Dermis microvascular lymphatic vessel endothelial cell (primary cell): ENCODE measurements around the gene C5. TPM values are rescaled to one million over a fixed set of nuclear protein-coding genes. Genes with fewer than 3 reads are reported as not detected.
"Not testable (repeated sequence)": the region's sequence is repeated elsewhere in the genome, so short reads cannot be mapped to it uniquely, and the experiment has no call there.

ENCODE experiments used
- DNase-seq, 2 donors: peaks; one replicate each; pipeline versions ENCODE4 v3.0.0 to v3.0.0-alpha.2; 2010; ENCODE audit warnings: low read depth in 2 of 2
- total RNA-seq: library from RNA; depleted of rRNA; stranded (reverse); fragments of >200 nt; gene quantifications from 2 replicates; pipeline ENCODE4 v1.2.1, GENCODE V29; 2014

The C5 gene
- total RNA-seq, 1 donor from 2014 or later: 1.5 TPM

DNA sequence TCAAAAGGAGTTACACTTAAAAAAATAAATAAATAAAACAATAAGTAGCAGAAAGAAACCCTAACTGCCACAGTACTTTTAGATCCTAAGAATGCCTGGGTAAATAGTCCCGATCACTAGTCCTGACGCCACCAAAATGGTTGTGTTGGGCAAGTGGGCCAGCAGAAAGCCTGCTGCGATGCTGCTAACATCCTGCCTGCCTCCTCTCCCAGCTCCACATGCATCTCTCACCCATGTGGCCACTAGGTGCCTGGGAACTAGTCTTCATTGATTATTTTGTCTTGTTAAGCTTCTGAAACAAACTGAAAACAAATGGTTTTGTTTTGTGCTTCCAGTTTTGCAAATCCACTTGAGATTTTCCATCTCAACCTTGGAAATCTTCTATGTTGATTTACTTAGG, 69.1 kb downstream of the C5 start:
- no peak for DNase-seq

DNA sequence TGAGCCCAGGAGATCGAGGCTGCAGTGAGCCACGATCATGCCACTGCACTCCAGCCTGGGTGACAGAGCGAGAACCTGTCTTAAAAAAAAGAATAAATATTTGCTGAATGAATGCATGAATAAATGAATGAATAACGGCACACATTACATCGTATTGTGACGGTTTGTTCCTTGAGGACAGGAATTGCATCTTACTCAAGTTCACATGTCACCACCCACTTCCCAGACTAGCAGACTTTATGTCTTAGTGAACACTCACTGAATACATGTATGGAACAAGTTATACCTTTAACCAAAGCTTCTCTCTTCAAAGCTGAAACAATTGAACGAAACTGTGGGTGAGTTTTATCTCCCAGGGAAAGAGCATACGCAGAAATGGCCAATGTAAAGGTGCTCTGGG, 70.3 kb downstream of the C5 start:
- DNase-seq: no peak

DNA sequence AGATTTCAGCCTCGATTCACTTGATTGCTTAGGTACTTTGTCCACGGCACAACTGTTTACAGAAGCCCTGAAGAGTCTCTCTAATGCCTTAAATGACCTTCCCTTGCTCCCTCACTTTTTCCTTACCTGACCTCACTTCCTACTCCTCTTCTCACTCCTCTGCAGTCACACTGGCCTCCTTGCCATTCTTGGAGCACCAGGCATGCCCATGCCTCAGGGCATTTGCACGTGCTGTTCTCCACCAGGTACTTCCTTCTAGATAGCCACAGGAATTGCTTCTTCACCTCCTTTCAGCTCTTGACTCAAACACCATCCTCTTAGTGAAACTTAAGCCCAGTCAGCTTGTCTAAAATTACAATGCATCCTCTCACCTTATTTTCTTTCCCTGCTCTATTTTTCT, 71.1 kb downstream of the C5 start:
- DNase-seq: no peak

DNA sequence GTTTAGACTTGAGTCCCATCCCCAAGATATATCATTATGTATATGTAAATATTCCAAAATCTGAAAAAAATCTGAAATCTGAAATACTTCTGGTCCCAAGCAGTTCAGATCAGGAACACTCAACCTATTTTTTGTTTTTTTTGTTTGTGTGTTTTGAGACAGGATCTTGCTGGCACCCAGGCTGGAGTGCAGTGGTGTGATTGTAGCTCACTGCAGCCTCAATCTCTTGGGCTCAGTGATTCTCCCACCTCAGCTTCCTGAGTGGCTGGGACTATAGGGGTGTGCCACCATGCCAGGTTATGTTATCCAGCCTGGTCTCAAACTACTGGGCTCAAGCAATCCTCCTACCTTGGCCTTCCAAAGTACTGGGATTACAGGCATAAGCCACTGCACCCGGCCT, 72.8 kb downstream of the C5 start:
- no peak for DNase-seq

DNA sequence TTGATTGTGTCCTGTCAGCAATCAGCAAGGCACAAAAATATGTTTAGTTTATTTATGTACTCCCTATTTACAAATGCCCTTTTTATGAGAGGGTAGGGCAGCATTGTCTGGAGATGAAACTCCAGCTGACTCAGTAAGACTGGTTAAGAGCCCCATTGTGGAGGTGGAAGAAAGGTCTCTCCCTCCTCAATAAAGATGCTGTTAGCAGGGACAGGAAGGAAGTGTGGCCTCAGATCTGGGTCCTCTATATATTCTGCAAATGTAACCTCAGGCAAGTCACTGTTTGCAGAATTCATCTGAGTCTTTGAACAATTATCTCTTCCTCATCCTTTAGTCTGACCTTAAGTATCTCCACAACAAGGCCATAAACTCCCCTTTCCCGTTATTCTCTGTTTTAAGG, 75.2 kb downstream of the C5 start:
- no peak for DNase-seq

DNA sequence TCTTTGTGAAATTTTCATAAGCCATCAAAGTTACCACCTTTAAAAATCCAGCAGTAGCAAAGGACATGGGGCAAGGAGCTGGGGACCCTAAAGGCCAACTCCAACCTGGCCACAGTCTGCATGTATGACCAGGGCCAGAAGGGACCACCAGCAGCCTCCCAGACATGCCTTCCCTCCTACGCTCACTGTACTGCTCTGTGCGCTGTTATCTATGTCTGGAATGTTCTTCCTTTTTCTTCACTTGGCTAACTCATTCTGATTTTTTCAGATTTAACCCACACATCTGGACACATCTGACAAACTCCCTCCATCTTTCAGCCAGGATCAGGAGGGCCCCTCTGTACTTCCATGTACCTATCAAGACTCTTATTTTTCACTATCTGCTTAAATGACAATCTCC, 75.9 kb downstream of the C5 start:
- DNase-seq: no peak

DNA sequence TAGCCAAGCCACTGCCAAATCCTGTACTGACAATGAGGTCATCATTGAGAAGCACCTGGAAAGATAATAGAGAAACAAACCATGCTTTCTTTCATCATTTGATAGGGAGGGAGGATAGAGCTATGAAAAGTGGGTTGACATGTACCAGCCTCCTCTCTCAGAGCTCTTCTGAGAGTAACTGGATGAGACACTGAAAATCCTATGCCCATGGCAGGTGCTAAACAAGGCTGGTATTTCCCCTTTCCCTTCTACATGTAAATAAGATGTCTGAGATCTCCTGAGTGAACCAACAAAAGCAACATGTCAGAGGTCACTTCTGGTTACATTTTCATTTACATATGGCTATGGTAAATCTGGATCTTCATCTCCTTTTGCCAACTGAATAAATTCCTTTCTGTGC, 78.1 kb downstream of the C5 start:
- DNase-seq: no peak

DNA sequence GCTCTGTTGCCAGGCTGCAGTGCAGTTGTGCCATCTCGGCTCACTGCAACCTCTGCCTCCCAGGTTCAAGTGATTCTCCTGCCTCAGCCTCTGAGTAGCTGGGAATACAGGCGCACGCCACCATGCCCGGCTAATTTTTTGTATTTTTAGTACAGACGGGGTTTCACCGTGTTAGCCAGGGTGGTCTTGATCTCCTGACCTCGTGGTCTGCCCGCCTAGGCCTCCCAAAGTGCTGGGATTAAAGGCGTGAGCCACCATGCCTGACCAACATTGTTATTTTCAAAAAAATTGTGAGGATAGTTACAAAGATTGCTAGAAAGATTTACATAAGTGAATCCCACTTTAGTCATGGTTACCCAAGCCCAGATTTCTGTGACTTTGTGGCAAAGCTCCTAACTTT, 78.6 kb downstream of the C5 start:
- DNase-seq: not testable (repeated sequence)

DNA sequence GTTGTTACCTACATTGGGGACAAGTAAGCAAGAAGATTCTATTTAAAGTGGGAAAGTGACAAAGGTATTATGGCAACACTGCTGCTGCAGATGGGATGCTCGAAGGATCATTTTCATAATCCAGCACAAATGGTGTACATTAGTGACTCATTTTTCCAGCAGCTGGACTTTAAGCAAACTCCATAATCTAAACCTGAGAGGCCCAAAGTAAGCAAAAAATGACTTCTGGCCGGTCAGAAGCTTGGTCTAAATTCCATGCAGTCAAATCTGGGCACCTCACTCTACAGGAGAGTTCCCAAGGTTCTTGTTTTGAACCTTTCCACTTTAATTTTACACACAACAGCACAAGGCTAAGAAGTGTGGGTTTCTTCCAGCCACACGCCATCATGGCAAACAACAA, 79.8 kb downstream of the C5 start:
- no peak for DNase-seq

DNA sequence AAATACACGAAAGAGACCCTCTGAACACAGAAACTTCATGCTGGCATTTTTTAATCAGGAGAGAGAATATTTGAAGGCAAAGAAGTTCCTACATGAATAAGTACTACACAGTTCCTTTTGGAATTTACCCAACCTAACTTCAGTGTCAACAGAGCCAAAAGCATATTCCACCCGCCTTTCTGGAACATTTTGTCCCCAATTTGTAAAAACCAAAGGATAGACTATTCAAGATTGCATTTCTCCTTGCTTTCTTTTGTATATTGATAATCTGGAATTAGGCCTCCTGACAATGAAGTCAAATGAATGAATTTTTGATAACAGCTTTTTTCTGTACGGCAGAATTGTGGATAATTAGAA, 84.1 kb downstream of the C5 start:
- DNase-seq: no peak

DNA sequence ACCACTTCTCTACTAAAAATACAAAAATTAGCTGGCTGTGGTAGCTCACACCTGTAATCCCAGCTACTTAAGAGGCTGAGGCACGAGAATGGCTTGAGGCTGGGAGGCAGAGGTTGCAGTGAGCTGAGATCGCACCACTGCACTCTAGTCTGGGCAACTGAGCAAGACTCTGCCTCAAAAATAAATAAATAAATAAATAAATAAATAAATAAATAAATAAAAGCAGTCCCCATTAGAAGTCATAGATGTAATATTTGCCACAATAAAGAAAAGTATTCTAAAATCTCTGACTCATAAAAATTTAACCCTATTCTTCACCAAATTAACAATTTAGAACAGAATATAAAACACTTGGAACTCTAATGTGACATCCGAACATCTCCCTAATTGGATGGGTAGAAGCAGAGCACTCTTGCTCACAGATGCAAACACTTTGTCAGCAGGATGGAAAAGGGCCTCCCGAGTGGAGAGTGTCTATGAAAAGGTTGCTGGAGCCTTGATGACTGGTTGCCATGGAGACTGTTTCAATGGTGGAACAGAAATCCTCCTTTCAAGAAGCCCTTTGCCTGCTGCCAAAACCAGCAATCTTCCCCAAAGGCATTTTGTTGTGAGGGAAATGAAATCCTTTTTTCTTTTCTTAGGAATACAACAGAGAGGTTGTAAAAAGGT, 84.6 kb downstream of the C5 start:
- no peak for DNase-seq

DNA sequence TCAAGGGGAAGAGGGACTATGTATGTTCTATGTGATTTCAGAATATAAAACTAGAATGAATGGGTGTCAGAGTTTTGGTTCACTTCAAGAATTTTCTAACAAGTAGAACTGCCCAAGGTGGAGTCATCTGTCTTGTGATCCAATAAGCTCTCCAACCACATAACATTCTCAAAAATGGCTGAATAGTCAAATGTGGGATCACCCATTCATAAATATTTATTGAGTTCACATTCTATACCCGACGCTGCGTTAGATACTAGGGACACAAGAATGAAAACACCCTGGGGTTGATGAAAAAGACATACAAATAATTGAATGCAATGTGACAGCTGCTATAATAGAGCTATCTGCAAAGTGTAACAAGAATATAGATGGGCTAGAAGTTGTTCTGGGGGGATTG, 88.1 kb downstream of the C5 start:
- DNase-seq: no peak

DNA sequence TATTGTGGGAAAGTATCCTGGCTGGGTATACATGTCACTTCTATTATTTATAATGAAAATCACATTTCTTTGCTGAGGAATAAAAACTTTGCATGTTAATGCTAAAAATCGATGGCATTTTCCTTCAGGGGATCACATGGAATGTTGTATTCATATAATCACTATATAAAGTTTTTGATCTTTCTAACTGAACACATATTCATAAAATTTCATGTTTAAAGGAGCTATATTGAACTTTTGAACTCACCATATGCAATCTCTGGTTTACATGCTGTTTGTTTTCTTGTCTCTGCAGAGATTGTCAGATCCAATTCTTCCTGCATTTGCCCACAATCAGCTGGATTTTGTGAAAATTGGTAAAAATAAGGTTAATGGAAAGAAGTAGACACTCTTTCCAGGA, 90.1 kb downstream of the C5 start:
- DNase-seq: no peak

DNA sequence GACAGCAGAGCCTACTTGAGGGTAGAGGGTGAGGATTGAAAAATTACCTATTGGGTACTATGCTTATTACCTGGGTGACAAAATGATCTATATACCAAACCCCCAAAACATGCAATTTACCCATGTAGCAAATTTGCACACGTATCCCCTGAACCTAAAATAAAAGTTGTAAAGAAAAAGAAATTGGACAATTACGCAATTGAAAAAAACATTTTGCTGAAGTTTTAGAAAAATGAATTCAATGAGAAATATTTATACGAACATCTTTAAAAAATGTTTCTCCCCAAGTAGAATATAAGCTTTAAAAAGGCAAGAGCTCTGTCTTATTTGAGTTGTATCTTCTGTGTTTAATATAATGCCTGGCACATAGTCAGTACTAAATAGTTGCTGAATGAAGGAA, 93.2 kb downstream of the C5 start:
- DNase-seq: no peak

DNA sequence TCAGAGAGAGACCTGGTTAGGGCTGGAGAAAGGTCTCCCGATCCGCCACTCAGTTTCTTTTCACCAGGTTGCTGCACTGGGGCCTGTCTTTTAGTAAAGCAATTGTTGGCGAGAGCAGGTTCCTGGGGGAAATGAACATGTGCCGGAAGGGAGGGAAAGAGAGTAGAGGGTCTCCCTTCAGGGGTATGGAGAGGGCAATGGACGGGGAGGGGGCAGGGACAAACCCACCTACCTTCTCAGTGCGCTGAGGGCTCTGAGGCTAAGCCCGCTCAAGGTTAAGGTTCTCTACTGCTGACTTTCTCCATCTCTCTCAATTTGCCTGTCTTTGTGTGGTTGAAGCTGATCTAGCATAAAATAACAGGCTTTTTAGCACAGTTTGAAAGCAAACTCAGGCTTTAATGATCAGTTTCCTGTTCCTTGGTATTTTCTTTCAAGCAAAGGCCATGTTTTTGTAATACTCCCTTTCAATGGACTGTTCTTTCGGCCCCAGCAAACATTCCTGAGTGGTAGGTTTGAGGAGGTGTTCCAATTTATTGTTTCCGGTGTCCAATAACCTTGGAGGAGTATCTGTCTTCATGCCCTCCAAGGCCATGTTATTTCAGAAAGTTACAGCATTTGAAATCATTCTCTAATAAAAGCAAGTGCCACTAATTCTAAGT, 98.0 kb downstream of the C5 start:
- peak in 1 of 2 donors; percentile 20 for DNase-seq

DNA sequence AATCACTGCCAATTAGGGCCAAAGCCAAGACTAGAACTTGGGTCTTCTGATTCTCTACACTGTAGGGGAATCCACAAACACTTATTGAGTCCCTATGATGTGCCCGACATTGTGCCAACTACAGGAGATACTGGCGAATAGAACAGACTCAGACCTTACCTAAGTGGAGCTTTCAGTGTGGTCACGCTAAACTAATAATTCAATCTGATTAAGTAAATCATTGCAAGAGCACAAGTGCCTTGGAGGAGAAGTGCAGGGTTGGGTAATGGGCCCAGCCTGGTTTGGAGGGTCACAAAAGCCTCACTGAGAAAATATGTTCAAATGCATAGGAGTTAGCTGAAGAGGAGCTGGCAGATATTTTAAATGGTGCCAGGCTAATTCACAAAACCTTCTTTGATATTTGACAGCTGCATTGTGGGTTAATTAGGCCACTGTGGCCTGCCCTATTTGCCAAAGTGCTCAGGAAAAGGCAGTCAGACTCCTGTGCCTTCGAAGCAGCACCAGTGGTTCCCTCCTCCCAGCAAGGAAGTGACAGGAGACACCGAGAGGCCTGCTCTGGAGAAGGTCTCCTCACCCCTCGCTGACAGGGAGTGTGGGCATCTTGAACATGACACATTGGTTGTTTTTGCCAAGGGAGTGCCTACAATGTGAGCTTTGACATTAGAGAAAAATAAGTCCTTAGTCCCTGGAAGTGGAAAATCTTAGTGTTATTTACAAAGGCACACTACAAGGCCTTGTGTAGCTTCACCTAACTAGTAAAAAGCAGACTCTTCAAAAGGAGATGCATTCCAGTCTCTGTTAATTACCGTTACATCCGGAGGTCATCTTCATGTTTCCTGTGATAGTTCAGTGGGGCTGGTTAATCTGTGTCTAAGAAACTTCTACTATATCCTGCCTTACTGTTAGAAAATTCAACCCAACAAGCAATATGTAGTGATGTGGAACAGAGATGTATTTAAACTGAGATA, 99.4 kb downstream of the C5 start:
- DNase-seq: peak in 1 of 2 donors; percentile 84

DNA sequence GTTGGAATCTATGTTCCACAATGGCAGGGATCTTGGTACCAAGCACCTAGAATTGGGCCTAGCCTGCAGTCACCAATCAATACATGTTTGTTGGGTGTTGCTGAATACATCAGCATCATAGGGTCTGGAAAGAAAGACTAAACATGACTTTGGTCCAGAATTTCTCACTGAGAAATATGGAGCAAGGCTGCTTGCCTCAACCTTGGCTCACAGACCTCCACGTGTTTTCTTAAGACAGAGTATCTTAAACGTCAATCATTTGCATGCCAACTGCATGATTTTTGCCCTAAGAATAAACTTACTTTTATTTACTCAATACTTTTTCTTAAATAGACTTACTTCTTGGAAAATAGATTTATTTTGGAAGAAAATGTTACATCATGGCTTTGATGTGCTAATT, 100.8 kb downstream of the C5 start:
- no peak for DNase-seq

DNA sequence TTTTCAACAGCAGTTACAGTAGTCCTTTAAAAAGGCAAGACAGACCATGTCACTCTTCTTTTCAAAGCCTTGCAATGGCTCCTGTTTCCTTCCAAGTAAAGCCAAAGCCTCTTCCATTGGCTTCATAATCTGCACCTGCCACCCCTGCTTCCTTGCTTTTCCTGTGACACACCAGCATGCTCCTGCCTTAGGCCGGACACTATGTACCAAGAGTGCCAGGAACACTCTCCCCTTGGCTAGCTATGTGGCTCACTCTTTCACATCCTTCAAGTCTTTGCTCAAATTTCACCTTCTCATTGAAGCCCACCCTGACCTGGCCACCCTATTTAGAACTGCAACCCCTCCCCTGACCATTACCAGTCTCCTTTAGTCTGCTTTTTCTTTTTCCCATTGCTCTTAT, 101.3 kb downstream of the C5 start:
- DNase-seq: no peak

DNA sequence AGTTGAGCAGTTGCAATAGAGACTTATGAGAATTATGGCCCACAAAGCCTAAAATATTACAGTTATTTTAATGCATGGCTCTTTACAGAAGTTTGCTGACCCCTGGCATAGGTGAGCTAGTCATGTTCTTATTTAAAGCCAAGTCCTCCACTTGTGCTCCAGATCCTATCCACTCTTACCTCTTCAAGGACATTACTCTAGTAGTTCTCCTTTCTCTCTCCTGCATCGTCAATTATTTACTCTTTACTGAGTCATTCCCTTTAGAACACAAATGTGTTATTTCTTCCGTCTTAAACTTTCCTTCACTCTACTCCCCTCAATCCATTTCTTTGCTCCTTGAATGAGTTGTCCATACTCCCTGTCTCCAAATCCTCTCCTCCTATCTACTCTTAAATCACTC, 102.9 kb downstream of the C5 start:
- DNase-seq: no peak

DNA sequence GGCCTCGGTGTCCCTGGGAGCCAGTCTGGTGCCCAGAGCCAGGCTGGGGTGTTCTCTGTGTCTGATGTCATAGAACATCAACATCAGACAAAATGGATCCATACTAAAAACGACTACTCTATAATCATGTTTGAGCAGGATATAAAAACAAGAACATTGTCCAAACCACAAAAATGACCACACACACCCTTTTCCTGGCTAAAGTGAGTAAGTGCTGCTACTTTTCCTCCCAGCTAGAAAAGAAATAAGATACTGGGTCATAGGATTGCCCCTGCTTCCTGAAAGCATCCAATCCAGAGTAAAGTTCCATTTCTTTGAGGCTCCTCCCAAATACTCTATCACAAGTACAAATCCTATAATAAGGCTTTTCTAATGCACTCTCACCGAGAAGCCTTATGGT, 103.8 kb downstream of the C5 start:
- DNase-seq: peak in 1 of 2 donors; percentile 57

DNA sequence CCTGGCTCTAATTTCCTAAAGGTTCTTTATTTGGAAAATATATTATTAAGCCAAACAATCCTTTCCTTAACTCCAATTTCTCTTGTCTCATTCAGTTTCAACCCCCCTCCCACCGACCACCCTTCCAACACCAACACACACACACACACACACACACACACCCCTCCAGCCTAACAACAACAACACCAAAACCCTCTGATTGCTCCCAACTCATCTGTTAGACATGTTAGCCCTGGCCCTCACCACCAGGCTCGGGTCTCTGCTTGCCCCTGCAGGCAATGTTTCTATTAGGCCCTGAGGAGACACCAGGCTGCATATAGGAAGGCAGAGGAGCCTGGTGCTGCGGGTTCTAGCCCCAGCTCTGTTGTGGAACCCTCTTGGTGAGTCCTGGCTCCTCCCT, 105.1 kb downstream of the C5 start:
- DNase-seq: no peak

DNA sequence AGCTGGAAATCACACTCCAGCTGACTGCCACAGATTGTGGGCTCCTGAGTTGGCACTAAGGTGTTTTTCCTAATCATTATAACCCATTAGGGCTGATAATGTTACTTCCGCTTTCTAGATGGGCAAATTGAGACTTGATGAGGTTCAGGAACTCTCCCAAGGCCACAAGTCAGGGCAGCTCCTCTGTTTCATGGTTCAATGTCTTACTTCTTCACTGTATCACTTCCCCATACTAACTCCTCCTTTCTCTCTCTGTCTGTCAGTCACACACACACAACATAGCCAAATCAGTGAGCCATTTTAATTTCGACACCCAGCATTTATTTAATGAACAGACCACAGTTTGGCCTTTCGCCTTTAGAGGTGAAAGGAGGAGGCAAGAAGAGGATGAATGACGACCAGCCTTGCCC, 105.6 kb downstream of the C5 start:
- no peak for DNase-seq
